Hematopoietic multipotent progenitor cell treated with erythropoietin and hydrocortisone succinate and interleukin-3 and kit ligand, for 6 days (in vitro differentiated cells): ENCODE results near the gene IL20RB.
A peak's percentile ranks its signal among the peaks of the same experiment; 100 is the strongest.
"Not testable (repeated sequence)": the region's sequence is repeated elsewhere in the genome, so short reads cannot be mapped to it uniquely, and the experiment has no call there.

Source experiments
- DNase-seq: peaks from one replicate; pipeline ENCODE4 v3.0.0-alpha.2; 2015

The IL20RB gene

GRCh38 chr3:136988651-136989050 lies 30.9 kb downstream of the IL20RB start:
- DNase-seq, result no peak

GRCh38 chr3:136989781-136990524 lies 32.2 kb downstream of the IL20RB start:
- DNase-seq, result no peak

GRCh38 chr3:136990826-136991225 lies 33.0 kb downstream of the IL20RB start:
- no peak for DNase-seq

DNA sequence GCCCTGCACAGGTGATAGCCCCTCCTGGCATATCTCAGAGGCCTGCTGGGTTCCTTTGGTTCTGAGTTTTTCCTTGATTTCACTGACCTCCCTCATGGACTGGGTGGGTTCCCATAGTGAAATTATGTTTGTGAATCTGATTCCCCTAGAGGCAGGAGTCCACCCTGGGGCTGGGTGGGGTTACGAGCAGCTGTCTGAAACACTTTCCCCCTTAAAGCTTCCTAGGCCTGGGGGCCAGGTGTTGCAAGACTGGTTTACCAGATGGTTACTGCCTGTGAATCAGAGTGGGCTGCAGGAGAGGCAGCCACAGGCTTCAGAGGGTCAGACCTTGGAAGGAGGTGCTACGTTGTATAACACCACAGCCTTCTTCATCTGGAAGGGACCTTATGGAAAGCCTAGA lies 34.3 kb downstream of the IL20RB start:
- no peak for DNase-seq

- peak; percentile 47 for DNase-seq
Measured at GRCh38 chr3:136994772-136995516, 37.2 kb downstream of the IL20RB start.

DNA sequence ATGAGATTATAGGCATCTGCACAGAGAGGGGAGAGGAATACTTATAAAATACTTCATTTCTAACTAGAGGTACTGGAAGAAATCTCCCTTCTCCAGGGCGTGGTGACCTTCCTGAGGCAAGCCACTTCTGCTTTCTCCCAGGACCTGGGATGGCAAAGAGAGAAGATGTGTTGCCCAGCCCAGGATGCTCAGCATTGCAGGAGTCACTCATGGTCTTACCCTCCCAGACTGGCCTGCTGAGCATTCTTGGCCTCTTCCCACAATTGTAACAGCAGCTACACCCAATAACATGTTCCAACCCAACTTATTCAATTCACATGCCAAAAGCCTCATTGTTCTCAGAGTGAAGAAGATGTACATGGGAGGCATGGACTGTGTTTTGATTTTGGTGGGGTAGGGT lies 37.9 kb downstream of the IL20RB start:
- DNase-seq, result no peak

DNA sequence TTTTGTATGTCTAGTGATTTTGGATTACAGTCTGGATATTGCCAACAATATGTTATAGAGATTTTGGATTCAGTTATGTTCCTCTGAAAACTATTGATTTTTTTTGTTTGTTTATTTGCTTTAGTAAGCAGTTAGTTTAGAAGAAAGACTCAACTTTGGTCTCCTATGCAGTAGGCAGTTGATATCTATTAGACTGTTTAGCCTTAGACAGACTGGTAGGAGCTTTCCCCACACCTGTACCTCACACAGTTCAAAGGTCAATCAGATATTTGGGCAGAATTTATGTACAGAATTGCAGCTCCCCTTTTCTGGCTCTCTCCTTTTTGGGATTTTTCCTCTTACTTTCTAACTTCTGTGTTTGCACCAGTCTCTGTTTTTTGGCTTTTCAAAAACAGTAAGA lies 42.3 kb downstream of the IL20RB start:
- no peak for DNase-seq

GRCh38 chr3:137007376-137007775 lies 49.6 kb downstream of the IL20RB start:
- not testable (repeated sequence) for DNase-seq

GRCh38 chr3:137008131-137008530 lies 50.3 kb downstream of the IL20RB start:
- no peak for DNase-seq

DNA sequence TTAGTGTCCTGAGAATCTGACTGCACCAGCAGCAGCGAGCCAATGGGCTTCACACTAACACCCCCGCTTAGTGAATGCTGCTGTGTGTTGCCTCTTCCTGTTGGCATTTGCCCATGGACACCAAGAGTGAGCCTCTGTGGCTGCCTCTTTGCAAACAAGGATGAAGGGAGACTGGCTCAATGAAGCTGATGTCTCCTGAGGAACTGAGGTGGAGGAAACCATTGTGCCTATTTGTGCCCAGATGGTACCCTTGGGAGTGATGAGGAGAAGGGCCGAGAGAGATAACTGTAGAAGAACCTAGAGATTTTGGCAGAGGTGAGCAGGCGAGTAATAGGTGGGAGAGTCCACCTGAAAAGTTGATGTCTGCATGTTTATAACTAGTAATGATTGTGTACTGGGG lies 51.2 kb downstream of the IL20RB start:
- no peak for DNase-seq

DNA sequence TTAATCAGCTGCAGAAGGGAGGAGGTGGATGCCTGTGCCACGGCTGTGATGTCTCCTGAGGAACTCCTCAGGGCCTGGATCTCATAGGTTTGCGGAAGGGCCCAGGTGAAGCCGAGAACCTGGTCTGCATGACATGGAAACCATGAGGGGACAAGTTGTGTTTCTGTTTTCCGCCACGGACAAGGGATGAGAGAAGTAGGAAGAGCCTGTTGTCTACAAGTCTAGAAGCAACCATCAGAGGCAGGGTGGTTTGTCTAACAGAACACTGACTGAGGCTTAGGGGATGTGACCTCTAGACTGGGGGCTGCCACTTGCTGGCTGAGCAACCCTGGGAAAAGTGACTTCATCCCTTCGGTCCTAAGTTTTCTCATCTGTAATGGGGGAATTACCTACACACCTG lies 52.4 kb downstream of the IL20RB start:
- DNase-seq, result no peak

GRCh38 chr3:137011153-137011552 lies 53.4 kb downstream of the IL20RB start:
- no peak for DNase-seq

DNA sequence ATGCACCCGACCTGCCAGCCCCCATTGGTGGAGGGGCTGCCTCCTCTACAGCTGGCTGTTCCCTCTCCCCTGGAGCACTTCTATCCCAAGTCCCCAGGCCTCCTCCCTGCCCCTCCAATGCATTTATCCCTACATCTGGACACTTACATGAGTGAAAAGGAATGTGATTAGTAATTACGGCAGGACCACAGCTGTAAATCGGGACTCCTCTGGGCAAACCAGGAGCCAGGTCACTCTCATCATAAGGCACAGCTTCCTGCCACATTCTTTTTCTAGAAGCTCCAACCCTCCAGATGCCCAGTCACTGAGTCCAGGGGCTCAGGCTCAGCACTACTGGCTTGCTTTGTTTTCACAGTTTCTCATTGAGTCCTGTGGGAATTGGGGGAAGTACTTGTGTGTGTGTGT lies 54.3 kb downstream of the IL20RB start:
- DNase-seq, result no peak

DNA sequence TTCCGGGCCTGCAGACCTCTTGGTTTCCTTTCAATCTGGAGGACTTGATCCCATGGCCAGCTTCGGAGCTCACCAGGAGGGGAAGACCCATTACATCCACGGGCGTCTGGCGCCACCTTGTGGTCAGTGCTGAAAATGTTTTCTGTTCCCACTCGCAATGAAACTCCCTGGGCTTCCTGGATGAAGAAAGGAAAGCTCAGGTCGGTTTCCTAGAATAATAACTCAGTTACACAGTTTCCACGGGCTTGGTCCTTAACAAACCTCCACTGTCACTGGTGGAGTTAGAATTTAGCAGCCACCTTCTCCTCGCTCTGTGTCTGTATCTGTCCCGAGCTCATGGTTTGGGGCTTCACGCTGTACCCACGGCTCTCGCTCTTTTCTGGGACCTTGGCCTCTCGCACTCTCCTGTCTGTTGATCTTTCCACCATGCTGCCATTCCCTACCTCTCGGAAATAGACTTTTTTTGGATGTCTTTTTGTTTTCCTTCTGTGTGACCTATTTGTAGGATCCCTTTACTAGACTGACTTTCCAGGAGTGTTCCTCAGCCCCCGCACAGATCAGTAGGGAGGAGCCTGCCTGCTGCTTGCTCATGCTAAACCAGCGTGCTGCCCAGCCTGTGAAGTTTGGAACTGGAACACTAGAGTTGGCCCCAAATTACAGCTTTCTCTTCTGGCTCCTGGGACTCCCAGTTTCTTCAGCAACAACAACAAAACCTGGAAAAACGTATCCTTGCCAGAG lies 56.3 kb downstream of the IL20RB start:
- DNase-seq, result peak; percentile 91

GRCh38 chr3:137017316-137017715 lies 59.5 kb downstream of the IL20RB start:
- DNase-seq, result not testable (repeated sequence)

DNA sequence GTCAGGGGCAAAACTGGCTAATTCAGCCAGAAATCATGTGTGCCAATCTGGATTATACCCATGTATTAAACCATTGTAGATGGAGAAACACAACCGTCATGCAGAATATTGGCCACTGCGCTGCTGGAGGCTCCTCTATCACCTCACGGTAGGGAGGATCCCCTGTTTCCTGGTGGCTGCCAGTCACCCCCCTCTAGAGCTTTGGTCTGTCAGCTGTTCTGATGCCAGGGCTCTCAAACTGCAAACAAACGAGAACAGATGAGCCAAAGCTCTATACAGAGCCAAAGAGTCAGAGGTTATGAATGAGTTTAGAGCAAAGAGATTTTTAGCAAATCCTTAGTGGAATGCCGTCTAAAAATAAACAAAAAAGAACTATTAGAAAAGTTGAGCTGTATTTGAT lies 62.5 kb downstream of the IL20RB start:
- DNase-seq, result no peak

GRCh38 chr3:137020888-137021287 lies 63.1 kb downstream of the IL20RB start:
- no peak for DNase-seq

DNA sequence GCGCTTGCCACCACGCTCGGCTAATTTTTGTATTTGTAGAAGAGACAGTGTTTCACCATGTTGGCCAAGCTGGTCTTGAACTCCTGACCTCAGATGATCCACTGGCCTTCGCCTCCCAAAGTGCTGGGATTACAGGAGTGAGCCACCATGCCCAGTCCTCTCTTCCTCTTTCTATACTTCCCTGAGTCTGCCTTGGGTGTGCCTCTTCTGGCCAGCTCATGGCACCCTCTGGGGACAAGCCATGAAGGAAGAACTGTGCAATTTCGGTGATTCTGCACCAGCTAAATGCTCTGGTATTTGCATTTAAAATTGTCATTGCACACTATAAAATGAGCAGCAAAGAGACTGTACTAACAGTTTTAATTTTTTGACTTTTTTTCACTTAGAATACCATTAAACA lies 66.6 kb downstream of the IL20RB start:
- DNase-seq, result no peak

- no peak for DNase-seq
Measured at GRCh38 chr3:137026701-137027100, 68.9 kb downstream of the IL20RB start.

- peak; percentile 89 for DNase-seq
Measured at GRCh38 chr3:137032465-137033120, 74.8 kb downstream of the IL20RB start.

GRCh38 chr3:137035631-137036030 lies 77.8 kb downstream of the IL20RB start:
- DNase-seq, result peak; percentile 63

DNA sequence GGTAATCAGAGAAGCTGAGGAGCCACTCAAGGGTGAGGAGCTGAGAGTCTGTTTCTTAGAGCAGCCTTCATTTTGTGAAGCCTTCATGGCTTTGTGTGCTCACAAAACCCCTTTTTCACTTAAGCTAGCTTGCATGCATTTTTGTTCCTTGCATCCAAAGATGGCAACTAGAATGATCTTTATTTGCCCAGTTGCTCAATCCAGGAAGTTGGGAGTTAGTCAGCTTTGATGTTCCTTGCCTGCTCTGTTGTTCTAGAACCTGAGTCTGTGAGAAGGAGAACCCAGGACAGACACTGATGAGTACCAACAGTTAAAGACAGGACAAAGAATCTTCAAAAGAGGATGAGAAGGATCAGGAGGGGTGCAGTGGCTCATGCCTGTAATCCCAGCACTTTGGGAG lies 81.8 kb downstream of the IL20RB start:
- DNase-seq, result no peak

- DNase-seq, result no peak
Measured at GRCh38 chr3:137041251-137041650, 83.5 kb downstream of the IL20RB start.
